H1 (cell line): ENCODE data around the gene EXOSC5. TPM values are rescaled to one million over a fixed set of nuclear protein-coding genes. Genes with fewer than 3 reads are reported as not detected.

Experiments used
- CEBPB ChIP-seq: IDR thresholded peaks from 2 replicates; pipeline ENCODE4 v1.6.1; 2012; ENCODE audit warnings: low read depth, low read length
- CREB1 ChIP-seq: IDR thresholded peaks from 2 replicates; pipeline ENCODE4 v1.6.1; 2012; ENCODE audit warnings: inconsistent platforms
- EP300 ChIP-seq, 2 experiments: IDR thresholded peaks; 1 replicate in 1 of 2; 2 replicates in 1 of 2; pipeline ENCODE4 v1.6.1; 2011 to 2012; ENCODE audit warnings: low read depth in 2 of 2, low read length in 2 of 2, mild to moderate bottlenecking in 2 of 2, borderline replicate concordance in 1 of 2, inconsistent platforms in 1 of 2, moderate library complexity in 1 of 2
- JUND ChIP-seq: IDR thresholded peaks from 2 replicates; pipeline ENCODE4 v1.6.1; 2011; ENCODE audit warnings: mild to moderate bottlenecking, improper control_type of control experiment, low read length
- RBBP5 ChIP-seq: IDR thresholded peaks from 2 replicates; pipeline ENCODE4 v1.7.1; 2012; ENCODE audit warnings: low read depth, mild to moderate bottlenecking, inconsistent platforms, low read length, moderate library complexity, borderline replicate concordance
- SIN3A ChIP-seq, 2 experiments: IDR thresholded peaks in 1 of 2; conservative IDR thresholded peaks in 1 of 2; 2 replicates each; pipeline ENCODE4 v1.6.1; 2011 to 2012; ENCODE audit warnings: low read length in 2 of 2, improper control_type of control experiment in 1 of 2, low read depth in 1 of 2, mild to moderate bottlenecking in 1 of 2
- YY1 ChIP-seq: IDR thresholded peaks from 2 replicates; pipeline ENCODE4 v1.6.1; 2011; ENCODE audit warnings: low read depth, mild to moderate bottlenecking, low read length
- polyA plus RNA-seq, 7 experiments: library from polyadenylated mRNA; depleted of rRNA in 3 of 7; stranded (reverse) in 5 of 7; unstranded in 2 of 7; fragments of >200 nt in 5 of 7; fragments of 200-250 nt in 2 of 7; gene quantifications; 1 replicate in 5 of 7; 2 replicates in 1 of 7; 4 replicates in 1 of 7; pipeline versions ENCODE4 v1.2.1 to v1.2.3, GENCODE V29; 2011 to 2013; ENCODE audit warnings: missing spikeins in 2 of 7, mixed read lengths in 2 of 7
- total RNA-seq: library from RNA; stranded (reverse); fragmentation: NEBNext Ultra II Directional; extraction: Animal tissue kit (Norgen Biotek cat#: 25700); gene quantifications from 2 replicates; pipeline ENCODE4 v1.2.1, GENCODE V29; 2021
- TF ChIP-seq, protein P1 (sequence below): fragments of 300-600 bp; sonication (generic); IDR thresholded peaks from 2 replicates; pipeline ENCODE4 v1.7.1; 2012; ENCODE audit warnings: low read length, moderate library complexity, mild to moderate bottlenecking, inconsistent platforms; ENCODE audit not compliant: insufficient replicate concordance
- TF ChIP-seq, protein P2 (sequence below), 3 experiments: IDR thresholded peaks; 1 replicate in 2 of 3; 2 replicates in 1 of 3; pipeline versions ENCODE4 v1.5.1 to v1.6.1; 2011; ENCODE audit warnings: low read length in 3 of 3, mild to moderate bottlenecking in 3 of 3, inconsistent platforms in 2 of 3, low read depth in 1 of 3, moderate library complexity in 1 of 3; ENCODE audit not compliant: insufficient read depth in 1 of 3; ENCODE audit errors: control extremely low read depth in 1 of 3

EXOSC5 gene
- total and polyA plus RNA-seq, 2 of the 8 experiments (the other 6 are each of a cell fraction or from before 2014, with no cell fraction given), result 56.2 to 92.8 TPM

DNA sequence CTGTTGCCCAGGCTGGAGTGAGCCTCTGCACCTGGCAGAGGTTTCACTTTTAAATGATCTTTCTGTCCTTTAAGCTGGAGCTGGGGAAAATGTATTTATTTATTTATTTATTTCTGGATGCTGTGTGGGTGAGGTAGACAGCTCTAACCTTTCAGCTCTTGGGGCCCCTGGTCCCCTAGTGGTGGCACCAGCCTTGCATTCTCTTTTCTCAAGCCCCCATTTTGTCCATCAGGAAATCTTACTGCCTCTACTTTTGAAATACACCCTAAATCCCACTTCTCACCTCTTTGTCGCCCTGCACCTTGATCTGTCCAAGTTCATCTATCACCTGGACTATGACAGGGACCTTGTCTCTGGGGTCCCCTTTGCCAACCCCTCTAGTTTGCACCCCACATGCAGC is 31.1 kb downstream of the EXOSC5 start (continued):
- TF ChIP-seq, protein P1, sequence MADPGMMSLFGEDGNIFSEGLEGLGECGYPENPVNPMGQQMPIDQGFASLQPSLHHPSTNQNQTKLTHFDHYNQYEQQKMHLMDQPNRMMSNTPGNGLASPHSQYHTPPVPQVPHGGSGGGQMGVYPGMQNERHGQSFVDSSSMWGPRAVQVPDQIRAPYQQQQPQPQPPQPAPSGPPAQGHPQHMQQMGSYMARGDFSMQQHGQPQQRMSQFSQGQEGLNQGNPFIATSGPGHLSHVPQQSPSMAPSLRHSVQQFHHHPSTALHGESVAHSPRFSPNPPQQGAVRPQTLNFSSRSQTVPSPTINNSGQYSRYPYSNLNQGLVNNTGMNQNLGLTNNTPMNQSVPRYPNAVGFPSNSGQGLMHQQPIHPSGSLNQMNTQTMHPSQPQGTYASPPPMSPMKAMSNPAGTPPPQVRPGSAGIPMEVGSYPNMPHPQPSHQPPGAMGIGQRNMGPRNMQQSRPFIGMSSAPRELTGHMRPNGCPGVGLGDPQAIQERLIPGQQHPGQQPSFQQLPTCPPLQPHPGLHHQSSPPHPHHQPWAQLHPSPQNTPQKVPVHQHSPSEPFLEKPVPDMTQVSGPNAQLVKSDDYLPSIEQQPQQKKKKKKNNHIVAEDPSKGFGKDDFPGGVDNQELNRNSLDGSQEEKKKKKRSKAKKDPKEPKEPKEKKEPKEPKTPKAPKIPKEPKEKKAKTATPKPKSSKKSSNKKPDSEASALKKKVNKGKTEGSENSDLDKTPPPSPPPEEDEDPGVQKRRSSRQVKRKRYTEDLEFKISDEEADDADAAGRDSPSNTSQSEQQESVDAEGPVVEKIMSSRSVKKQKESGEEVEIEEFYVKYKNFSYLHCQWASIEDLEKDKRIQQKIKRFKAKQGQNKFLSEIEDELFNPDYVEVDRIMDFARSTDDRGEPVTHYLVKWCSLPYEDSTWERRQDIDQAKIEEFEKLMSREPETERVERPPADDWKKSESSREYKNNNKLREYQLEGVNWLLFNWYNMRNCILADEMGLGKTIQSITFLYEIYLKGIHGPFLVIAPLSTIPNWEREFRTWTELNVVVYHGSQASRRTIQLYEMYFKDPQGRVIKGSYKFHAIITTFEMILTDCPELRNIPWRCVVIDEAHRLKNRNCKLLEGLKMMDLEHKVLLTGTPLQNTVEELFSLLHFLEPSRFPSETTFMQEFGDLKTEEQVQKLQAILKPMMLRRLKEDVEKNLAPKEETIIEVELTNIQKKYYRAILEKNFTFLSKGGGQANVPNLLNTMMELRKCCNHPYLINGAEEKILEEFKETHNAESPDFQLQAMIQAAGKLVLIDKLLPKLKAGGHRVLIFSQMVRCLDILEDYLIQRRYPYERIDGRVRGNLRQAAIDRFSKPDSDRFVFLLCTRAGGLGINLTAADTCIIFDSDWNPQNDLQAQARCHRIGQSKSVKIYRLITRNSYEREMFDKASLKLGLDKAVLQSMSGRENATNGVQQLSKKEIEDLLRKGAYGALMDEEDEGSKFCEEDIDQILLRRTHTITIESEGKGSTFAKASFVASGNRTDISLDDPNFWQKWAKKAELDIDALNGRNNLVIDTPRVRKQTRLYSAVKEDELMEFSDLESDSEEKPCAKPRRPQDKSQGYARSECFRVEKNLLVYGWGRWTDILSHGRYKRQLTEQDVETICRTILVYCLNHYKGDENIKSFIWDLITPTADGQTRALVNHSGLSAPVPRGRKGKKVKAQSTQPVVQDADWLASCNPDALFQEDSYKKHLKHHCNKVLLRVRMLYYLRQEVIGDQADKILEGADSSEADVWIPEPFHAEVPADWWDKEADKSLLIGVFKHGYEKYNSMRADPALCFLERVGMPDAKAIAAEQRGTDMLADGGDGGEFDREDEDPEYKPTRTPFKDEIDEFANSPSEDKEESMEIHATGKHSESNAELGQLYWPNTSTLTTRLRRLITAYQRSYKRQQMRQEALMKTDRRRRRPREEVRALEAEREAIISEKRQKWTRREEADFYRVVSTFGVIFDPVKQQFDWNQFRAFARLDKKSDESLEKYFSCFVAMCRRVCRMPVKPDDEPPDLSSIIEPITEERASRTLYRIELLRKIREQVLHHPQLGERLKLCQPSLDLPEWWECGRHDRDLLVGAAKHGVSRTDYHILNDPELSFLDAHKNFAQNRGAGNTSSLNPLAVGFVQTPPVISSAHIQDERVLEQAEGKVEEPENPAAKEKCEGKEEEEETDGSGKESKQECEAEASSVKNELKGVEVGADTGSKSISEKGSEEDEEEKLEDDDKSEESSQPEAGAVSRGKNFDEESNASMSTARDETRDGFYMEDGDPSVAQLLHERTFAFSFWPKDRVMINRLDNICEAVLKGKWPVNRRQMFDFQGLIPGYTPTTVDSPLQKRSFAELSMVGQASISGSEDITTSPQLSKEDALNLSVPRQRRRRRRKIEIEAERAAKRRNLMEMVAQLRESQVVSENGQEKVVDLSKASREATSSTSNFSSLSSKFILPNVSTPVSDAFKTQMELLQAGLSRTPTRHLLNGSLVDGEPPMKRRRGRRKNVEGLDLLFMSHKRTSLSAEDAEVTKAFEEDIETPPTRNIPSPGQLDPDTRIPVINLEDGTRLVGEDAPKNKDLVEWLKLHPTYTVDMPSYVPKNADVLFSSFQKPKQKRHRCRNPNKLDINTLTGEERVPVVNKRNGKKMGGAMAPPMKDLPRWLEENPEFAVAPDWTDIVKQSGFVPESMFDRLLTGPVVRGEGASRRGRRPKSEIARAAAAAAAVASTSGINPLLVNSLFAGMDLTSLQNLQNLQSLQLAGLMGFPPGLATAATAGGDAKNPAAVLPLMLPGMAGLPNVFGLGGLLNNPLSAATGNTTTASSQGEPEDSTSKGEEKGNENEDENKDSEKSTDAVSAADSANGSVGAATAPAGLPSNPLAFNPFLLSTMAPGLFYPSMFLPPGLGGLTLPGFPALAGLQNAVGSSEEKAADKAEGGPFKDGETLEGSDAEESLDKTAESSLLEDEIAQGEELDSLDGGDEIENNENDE, result no peak
- TF ChIP-seq, protein P2, sequence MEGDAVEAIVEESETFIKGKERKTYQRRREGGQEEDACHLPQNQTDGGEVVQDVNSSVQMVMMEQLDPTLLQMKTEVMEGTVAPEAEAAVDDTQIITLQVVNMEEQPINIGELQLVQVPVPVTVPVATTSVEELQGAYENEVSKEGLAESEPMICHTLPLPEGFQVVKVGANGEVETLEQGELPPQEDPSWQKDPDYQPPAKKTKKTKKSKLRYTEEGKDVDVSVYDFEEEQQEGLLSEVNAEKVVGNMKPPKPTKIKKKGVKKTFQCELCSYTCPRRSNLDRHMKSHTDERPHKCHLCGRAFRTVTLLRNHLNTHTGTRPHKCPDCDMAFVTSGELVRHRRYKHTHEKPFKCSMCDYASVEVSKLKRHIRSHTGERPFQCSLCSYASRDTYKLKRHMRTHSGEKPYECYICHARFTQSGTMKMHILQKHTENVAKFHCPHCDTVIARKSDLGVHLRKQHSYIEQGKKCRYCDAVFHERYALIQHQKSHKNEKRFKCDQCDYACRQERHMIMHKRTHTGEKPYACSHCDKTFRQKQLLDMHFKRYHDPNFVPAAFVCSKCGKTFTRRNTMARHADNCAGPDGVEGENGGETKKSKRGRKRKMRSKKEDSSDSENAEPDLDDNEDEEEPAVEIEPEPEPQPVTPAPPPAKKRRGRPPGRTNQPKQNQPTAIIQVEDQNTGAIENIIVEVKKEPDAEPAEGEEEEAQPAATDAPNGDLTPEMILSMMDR (IDR thresholded peaks at IDR 0.05; ENCODE audit: control extremely low read depth in 1 of 3, insufficient read depth in 1 of 3, low read depth in 1 of 3, low read length in 3 of 3), result peak; percentile 28 to 39 (median 37)
- TF ChIP-seq JUND, result no peak
- TF ChIP-seq RBBP5, result no peak
- no peak for TF ChIP-seq CEBPB
- TF ChIP-seq YY1, result peak; percentile 72
- no peak for TF ChIP-seq SIN3A (conservative IDR thresholded peaks at IDR 0.05 in 1 of 2, IDR thresholded peaks at IDR 0.05 in 1 of 2; ENCODE audit: low read depth in 1 of 2, low read length in 2 of 2)
- TF ChIP-seq EP300 (IDR thresholded peaks at IDR 0.05; ENCODE audit: borderline replicate concordance in 1 of 2, low read depth in 2 of 2, low read length in 2 of 2), result no peak
- TF ChIP-seq CREB1, result no peak
